Stimulated activated CD4-positive, alpha-beta T cell treated with anti-CD3 and anti-CD28 coated beads, TNF-alpha, amount 100 ng/mL, for 24 hours (primary cell): ENCODE measurements around the gene TEDC1.

Source experiments
- DNase-seq, 3 experiments: peaks; one replicate each; pipeline ENCODE4 v3.0.0-alpha.2; 2020; ENCODE audit warnings: low read depth in 3 of 3

The TEDC1 gene

DNA sequence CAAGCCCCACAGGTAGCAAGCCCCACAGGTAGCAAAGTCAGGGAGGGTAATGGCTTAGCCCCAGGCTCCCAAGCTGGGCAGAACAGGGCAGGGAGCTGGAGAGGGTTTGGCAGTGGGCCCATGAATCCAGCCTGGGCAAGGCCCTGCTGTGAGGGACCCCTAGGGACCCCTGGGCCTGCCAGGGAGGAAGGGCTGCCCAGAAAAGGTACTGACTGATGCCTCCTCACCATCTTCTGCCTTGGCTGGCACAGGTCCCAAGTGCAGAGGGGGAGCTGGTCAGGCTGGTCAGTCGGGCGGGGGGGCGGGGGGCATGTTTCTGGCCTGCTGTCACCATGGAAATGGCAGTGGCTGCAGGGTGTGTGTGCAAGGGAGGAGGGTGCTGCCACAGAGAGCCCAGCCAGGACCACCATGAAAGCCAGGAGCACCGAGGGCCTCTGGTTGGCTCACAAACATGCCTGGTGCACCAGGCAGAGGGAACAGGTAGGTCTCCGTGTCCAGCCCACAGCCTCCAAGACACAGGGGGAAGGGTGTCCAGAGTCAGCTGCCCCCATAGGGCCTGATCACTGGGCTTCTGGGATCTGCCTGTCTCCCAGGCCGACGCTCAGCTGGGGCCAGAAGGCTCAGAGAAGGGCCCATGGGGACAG is 17.9 kb upstream of the TEDC1 start:
- DNase-seq = no peak

DNA sequence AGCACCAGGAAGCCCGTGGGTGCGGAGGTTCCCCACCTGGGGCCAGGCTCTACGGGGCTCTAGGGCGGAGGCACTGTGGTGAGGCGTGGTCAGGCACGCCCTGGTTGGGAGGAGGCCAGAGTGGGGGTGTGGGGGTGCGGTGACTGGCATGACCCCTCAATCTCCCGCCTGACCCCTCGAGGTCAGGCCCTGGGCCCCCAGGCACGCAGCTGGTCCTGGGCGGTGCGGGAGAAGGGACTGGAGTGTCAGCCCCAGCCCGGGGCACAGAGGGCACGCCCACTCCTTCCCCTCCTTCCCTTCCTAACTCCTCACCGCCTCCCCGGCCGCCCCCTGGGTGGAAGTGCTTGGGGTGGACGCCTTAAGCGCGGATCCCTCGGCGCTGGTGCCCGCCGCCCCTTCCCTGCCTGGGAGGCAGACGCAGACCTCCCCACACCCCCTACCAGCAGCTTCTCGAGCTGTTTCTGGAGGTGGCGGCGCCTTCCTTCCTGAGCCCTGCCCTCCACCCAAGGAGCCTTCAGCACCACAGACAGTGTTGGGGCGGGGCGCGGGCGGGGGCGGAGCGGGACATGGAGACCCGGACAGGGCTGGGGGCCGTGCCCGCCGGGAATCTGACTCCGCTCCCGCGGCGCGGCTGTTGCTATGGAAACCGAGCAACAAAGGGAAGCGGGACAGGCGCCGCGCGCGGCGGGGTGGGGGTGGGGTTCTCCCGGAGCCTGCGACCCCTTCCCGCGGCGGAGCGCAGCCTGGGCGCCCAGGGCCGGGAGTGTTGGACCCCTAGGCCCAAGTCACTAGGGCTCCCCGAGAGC is 17.2 kb upstream of the TEDC1 start:
- DNase-seq = peak in 2 of 3 experiments; percentile 40 to 64

DNA sequence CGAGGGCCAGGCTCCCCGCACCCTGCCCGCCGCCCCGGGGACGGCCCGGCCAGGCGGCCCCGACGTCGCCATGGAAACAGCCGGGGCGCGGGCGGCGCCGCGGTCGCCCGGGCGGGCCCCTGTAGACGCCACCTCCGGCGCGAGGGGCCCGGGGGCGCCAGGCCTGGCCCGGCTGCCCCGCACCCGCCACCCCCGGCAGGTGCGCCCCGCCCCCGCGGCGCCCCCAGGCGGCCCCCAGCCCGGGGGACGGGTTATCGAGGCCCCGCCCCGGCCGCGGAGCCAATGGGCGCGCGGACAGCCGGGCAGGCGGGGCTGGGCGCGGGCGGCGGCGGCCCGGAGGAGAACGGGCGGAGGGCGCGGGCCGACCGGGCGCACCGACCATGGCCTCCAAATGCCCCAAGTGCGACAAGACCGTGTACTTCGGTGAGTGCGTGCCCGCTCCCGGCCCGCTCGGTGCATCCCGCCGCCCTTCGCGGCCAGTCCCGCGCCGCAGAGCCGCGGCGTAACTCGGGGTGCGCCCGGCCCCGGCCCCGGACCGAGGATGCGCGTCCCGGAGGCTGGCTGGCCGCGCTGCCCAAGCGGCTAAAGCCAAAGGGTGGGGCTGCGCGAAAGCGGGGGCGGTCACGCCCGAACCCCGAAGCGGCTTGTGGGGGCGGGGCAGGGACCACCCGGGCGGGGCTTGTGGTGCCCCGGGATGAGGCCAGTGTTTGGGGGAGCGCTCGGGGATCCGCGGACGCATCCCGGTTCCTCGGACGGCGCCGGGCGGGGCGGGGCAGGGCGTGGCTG is 16.4 kb upstream of the TEDC1 start, which contains the start of gene CRIP2:
CRIP2 (plus strand) TSS at position 339 of the 786 bp plus-strand sequence; CDS start at position 381, 42 bp downstream.
- DNase-seq = no peak

DNA sequence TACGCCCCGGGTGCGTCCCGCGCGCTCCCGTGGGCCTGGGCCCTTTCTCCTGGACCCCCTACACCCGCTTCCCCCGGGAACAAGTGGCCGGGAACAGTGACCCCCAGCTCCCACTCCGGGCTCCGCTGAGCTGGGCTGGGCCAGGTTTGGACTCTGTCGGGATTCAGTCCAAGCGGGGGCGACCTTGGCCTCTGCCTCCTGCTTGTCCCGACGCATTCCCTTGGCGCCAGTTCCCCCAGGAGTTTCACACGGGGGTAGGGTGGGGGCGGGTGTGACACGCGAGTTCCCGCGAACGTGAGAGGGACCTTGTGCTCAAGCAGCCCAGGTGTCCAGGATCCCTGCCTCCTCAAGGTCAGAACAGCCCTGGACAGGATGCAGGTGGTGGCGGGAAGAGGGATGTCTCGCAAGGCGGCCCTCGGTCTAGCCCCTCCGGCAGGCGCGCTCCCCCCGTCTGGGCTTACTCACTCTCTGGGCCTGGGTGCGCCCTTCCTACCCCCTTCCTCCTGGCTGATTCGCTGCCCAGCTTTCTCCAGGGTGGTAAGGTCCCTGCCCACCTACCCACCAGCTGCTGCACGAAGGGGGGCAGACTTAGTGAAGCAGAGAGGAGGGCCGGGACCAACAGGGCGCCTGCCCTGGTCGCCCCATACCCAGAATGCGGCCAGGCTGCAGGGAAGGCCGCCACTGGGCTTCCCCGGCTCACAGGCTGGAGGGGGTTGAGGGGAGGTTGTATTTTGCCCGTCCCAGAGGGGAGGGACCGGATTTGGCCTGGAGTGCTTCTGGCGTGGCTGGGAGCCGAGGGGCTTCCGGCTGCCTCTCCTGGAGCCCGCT is 15.6 kb upstream of the TEDC1 start:
- no peak for DNase-seq

DNA sequence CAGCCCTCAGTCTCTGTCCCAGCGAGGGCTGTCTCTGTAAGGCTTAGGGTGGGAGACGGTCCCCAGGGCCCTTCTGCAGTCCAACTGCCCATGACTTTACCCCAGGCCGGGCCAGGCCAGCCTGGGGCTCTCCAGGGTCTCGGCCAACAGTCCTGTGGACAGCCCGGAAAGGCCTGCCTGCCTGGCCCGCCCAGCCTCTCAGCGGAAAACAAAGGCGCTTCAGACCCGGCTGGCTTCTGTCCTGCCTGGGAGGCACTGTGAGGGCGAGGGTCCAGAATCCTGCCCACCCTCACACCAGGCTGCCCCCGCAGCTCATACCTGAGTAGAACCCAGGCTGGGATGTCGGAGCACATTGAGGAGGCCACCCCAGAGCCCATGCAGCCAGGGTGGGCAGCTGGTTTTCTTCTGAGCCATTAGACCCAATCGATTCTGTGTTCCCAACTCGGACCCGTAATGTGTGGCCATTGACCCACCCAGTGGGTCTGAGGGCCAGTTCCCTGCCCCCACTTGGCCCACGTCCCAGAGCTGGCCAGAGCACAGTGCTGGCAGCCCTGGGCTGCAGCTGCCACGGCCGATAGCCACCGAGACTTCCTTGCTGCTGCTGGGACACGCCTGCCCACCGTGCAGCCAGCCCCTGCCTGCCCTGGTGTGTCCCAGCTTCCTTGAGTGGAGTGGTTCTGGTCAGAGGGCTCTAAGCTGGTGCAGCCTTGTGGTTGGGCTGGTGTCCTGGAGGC is 14.8 kb upstream of the TEDC1 start:
- DNase-seq = no peak

DNA sequence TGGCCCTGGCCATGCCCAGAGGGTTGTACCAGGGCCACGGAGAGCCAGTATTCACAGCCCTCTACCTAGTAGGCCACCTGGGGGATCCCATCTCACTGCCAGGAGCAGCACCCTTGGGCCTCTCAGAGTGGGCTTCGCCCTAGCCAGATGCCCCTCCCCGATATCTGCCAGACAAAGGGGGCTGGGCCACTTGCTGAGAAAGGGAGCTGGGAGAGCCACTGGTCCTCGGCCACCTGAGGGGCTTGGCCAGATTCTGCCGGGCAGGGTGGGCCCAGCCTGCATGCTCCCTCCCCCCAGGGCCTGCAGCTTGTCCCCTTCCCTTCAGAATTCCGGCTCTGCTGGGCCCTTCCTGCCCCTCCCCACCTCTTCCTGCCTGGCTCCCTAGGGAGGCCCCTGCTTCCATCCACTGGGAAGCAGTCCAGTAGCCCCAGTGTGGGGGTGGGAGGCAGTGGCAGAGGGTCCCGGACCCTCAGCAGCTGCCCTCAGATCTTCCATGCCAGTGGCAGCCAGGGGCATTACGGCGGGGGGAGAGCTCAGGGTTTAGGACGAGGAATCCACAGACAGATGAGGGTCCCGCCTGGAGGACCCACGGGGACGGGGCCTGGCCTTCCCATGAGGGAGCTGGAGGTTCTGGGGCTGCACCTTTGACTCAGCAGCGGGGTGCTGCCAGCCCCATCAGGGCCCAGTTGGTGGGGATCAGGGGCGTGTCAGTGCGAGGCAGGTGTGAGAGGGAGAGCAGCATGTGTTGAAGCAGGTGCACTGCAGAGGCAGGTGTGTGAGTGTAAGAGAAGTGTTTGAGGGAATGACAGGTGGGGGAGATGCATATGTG is 14.0 kb upstream of the TEDC1 start:
- DNase-seq = no peak

DNA sequence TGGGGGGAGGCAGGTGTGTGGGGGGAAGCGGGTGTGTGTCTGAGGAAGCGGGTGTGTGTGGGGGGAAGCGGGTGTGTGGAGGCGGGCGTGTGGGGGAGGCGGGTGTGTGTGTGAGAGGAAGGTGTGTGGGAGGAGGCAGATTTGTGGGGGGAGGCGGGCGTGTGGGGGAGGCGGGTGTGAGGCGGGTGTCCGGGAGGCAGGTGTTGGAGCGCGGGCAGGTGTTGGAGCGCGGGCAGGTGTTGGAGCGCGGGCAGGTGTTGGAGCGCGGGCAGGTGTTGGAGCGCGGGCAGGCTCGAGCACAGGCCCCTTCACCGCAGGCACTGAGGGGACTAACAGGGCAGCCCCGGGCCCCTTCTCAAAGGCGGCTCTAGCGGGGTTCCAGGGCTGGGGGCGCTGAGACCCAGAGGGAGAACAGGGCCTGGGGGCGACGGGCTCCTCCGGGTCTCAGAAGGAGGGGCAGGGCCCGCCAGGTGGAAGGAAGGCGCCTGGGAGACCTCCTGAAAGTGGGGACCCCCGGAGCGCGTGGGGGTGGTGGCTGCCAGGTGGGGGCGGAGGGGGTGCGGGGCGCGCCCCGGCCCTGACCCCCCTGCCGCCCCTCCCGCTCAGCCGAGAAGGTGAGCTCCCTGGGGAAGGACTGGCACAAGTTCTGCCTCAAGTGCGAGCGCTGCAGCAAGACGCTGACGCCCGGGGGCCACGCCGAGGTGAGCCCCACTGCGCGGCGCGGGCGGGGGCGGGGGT is 13.2 kb upstream of the TEDC1 start:
- DNase-seq = no peak

DNA sequence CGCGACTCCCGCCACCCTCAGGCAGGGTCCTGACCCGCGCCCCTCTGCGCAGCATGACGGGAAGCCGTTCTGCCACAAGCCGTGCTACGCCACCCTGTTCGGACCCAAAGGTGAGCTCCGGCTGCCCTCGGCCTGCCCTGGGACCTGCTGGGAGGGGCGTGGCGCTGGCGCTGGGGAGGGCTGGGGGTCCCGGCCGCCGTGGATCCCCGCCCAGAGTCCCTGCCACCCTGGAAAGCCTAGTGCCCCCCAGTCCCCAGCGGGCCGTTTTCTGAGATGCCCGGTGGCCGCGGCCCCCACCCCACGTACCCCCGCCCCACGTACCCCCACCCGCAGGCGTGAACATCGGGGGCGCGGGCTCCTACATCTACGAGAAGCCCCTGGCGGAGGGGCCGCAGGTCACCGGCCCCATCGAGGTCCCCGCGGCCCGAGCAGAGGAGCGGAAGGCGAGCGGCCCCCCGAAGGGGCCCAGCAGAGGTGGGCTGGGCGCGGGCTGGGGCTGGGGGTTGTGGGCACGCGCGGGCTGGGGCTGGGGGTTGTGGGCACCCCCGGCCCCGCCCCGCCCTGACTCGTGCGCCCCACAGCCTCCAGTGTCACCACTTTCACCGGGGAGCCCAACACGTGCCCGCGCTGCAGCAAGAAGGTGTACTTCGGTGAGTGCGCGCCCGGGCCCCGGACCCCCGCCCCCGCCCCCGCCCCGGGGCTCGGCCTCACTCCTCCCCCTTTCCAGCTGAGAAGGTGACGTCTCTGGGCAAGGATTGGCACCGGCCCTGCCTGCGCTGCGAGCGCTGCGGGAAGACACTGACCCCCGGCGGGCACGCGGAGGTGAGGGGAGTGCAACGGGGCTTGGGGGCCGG is 12.4 kb upstream of the TEDC1 start:
- DNase-seq = no peak

DNA sequence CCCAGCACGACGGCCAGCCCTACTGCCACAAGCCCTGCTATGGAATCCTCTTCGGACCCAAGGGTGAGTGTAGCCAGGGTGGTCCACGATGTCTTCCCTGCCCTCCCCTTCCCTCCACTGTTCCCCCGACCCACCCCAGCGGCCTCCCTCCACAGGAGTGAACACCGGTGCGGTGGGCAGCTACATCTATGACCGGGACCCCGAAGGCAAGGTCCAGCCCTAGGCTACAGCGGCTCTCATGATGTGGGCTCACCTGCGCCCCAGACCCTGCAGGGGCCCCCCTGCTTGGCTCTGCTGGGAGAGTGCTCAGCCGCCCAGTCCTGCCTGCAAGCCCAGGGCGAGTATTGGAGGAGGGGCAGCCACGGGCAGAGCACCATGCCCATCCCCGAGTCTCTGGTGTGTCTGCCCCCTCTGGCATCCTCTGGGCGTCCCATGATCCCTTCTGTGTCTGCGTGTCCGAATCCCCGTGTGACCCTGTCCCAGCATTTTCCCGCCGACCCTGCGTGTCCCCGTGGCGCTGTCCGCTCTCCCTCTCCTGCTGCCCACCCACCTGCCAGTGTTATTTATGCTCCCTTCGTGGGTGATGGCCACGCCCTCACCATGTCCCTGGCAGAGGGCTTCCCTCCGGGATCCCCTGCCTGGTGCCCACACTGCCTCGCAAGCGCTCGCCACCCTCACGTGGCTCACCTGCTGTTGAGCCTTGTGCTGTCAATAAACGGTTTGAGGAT is 11.5 kb upstream of the TEDC1 start:
- DNase-seq = no peak

DNA sequence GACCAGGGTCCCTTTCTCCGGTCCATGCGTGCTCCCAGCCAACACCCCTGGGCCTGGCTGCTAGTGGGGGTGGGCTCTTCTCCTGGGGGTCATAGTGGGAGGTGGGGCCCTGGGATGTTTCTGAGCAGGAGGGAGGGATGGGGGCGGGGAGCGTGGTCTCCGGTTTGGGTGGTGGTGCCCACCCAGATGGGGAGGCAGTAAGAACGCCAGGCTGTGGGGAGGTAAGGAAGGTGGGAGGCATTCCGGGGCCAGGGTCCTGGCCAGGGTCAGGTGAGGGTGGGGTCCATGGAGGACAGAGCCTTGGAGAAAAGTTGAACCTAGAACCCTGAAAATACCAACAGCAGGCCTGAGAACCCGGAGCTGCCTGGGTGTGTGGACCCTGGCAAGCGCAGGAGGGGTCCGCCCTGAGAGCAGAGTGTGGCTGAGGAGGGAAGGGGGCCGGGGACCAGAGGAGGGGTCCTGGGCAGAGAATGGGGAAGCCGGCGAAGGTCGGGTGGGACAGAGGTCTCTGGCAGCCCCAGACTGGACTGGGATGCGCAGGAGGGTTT is 10.8 kb upstream of the TEDC1 start:
- DNase-seq = no peak

DNA sequence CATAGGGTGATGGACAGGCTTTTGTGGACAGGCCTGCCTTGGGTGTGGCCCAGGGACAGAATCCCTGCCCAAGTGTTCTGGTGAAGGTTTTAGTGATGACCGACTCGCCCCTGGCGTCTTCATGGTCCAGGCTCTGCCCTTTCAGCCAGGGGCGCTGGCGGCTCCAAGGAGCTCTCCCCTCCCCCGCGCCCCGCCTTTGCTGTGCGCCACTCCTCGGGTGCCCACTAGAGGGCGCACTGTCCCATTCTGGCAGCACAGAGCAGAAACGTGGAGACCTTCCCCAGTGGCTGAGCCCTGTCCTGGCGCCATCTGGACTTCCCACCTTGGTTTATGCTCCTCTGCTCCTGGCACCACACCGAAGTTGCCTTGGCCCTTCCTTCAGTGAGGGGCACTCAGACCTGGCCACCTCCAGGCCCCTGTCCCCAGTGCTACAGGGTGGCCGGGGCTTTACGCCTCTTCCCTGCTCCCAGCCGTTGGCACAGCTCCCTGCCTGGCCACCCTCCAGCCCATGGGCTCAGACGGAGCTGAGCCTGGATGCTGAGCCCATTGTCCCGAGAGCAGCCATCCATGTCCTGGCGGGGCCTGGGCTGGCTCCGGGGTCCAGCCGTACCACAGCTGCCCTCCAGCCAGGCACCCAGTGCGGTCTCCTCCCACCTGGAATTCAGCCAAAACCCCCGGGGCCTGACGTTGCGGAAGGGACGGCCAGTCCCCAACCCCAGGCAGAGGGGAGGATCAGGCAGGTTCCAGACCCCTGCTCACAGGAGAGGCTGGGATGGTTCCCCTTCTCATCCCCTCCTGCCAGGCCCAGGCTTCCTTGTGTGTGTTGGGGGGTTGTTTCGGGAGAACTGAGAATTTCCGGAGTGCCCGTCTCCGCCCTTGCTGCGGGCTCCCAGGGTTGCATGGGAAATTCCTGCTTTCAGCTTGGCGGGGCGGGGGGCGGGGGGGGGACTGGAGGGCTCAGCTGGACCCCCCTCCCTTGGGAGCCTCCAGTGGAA is 9.9 kb upstream of the TEDC1 start:
- DNase-seq = peak; percentile 79 to 87 (median 81)

DNA sequence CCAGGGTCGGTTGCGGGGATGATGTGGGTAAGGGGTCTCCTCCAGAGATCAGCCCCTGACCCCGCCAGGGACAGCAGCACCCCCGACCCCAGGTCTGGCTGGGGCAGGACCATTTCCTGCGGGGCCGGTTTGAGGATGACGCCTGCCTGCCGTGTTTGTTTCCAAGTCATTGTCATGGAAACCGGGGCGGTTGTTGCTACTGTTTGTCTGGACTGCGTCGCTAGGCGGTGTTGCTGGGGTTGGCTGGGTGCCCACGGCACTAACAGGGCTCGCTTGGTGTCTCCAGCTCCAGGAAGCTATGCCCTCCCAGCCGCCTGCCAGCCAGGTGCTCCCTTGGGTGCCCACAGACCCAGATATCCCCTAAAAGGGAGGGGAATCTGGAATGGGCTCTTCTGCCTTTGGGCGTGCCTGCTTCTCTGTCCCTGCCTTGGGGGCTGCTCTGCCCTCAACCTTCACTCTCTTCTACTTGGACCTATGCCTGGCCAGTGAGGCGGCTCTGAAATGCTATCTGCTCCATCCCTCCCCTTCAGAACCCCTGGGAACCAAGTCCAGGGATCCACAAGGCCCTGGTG is 9.1 kb upstream of the TEDC1 start:
- peak; percentile 75 to 89 (median 88) for DNase-seq

DNA sequence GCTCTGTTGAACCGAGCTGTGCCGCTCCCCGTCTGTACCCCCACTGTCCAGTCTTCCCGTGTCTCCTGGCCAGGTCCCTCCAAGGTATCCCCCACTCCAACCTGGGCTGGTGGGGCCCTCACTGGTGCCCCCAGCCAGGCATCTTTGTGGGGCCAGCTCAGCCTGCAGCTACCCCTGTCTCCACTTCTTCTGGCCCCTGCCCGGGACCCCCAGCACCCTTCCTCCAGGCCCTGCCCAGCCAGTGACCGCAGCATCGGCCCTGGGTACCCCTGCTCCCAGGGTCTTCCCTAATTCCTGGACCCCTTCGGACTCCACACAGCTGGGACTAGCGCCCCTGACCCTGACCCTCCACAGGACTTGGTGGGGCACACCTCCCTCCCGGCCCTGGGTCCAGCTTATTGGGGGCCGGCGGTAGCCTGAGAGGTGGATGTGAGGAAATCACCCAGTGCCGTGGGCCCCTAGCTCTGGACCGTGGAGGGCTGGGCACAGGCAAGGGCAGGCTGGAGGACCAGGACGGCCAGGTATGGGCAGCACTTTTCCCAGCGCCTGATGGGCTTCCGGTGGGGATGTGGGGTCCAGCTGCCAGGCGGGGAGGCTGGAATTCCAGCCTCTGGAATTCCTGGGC is 8.4 kb upstream of the TEDC1 start:
- DNase-seq = no peak

DNA sequence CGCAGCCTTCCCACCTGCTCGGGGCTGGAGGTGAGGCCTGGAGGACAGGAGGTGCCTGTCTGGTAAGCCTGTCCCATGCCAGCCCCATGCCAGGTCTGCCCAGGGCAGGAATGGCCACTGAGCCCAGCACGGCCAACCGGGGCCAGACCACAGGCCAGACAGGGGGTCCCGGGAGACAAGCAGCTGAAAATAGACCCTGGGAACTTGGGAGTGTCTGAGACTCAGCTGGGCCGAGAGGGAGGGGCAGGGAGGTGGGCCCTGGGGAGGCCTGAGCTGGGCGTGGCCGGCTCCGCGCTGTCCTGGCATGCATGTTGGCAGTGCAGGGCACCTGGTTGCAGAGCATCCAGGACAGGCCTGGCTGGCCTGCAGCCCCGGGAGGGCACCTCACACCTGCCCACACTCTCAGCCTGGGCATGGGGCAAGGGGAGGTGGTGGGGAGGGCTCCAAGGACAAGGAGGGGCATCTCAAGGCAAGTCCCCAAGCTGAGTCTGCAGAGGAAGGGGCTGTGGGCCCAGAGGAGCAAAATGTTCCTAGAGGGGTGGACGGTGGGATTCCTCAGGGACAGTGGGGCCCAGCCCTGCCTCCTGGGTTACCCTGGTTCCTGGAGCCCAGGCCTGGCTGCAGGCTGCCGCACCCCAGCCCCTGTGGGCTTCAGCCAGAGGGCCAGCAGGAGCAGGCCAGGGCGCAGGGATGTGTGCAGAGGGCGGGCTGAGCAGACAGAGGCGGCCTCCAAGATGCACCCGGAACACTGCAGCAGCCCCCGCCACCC is 7.6 kb upstream of the TEDC1 start:
- no peak for DNase-seq
